K562 (cell line): ENCODE results near the gene COL6A2. TPM values are rescaled to one million over a fixed set of nuclear protein-coding genes. Genes with fewer than 3 reads are reported as not detected.
A peak's percentile ranks its signal among the peaks of the same experiment; 100 is the strongest.

Experiments used
- ATAC-seq: fragments of 200-7000 bp; cut with Tn5 transposase; 3 replicates; pipeline ENCODE4 v1.9.1; 2020; ENCODE audit warnings: moderate library complexity
- BruUV-seq: library from RNA; stranded (reverse); fragments of 400-500 nt; replicated peaks from 2 replicates; lab custom pipeline; 2021; lab: Mats Ljungman, UMichigan
- CTCF ChIA-PET: fragments of 300-600 bp; formaldehyde crosslinking; extraction: SDS; loops from one replicate; lab custom pipeline; 2021; ENCODE audit warnings: low intra/inter-chr PET ratio; lab: Yijun Ruan, JAX
- POLR2A ChIA-PET: fragments of 300-600, 350-650 bp; sonication (Branson Sonifier 250); formaldehyde crosslinking; extraction: SDS; loops from one replicate; lab custom pipeline; 2021; ENCODE audit warnings: antibody characterized with exemption, inconsistent platforms; lab: Yijun Ruan, JAX
- DNase-seq, 4 experiments: peaks; one replicate each; pipeline versions ENCODE4 v3.0.0 to v3.0.0-alpha.2; 2011 to 2018; ENCODE audit warnings: low spot score in 3 of 4, mixed read lengths in 3 of 4; ENCODE audit errors: extremely low read depth in 1 of 4
- FAIRE-seq: peaks from 2 replicates; lab custom pipeline; 2011; peaks lifted over from hg19 to GRCh38; lab: Jason Lieb, UNC
- H2AFZ ChIP-seq: 2 replicates; pipeline ENCODE4 v1.6.0; 2011; ENCODE audit warnings: low read depth, low read length, control low read depth, inconsistent platforms
- H3K27ac ChIP-seq: fragments of 200-600 bp; 3 replicates; pipeline ENCODE4 v1.8.0; 2011; ENCODE audit warnings: low read depth, mild to moderate bottlenecking, control low read depth, inconsistent platforms, low read length, moderate library complexity, mixed read lengths; ENCODE audit errors: extremely low read depth
- H3K27me3 ChIP-seq, 2 experiments: fragments of 300-600 bp in 1 of 2; 2 replicates in 1 of 2; 3 replicates in 1 of 2; pipeline versions ENCODE4 v1.6.0 to v1.8.0; 2011; ENCODE audit warnings: inconsistent platforms in 2 of 2, low read length in 2 of 2, mild to moderate bottlenecking in 1 of 2, mixed read lengths in 1 of 2, moderate library complexity in 1 of 2; ENCODE audit not compliant: control insufficient read depth in 2 of 2, insufficient read depth in 2 of 2
- H3K36me3 ChIP-seq: fragments of 300-600 bp; 3 replicates; pipeline ENCODE4 v1.8.0; 2011; ENCODE audit warnings: mild to moderate bottlenecking, low read length, inconsistent platforms; ENCODE audit not compliant: control insufficient read depth, insufficient read depth
- H3K4me1 ChIP-seq, 2 experiments: fragments of 200-600 bp in 1 of 2; replicated peaks in 1 of 2; 2 replicates in 1 of 2; 3 replicates in 1 of 2; pipeline versions ENCODE4 v1.5.1 to v1.8.0; 2011; ENCODE audit warnings: inconsistent platforms in 2 of 2, low read length in 2 of 2, mild to moderate bottlenecking in 1 of 2, mixed read lengths in 1 of 2, moderate library complexity in 1 of 2; ENCODE audit not compliant: control insufficient read depth in 2 of 2, insufficient read depth in 2 of 2
- H3K4me2 ChIP-seq: 2 replicates; pipeline ENCODE4 v1.6.1; 2011; ENCODE audit warnings: low read length, control low read depth, inconsistent platforms, mixed read lengths; ENCODE audit not compliant: insufficient read depth
- H3K4me3 ChIP-seq: fragments of 200-600 bp; sonication (generic), shearing (Covaris generic); 2 replicates; pipeline ENCODE4 v1.5.1; 2016; ENCODE audit warnings: control low read depth, inconsistent platforms
- H3K79me2 ChIP-seq: fragments of 200-600 bp; 3 replicates; pipeline ENCODE4 v1.8.0; 2011; ENCODE audit warnings: low read length, inconsistent platforms; ENCODE audit not compliant: control insufficient read depth, insufficient read depth
- H3K9ac ChIP-seq, 2 experiments: 2 replicates each; pipeline versions ENCODE4 v1.6.0 to v1.6.1; 2011; ENCODE audit warnings: low read depth in 2 of 2, low read length in 2 of 2, control low read depth in 1 of 2, inconsistent platforms in 1 of 2, mild to moderate bottlenecking in 1 of 2, mixed read lengths in 1 of 2; ENCODE audit not compliant: insufficient read depth in 1 of 2
- H3K9me1 ChIP-seq: one replicate; pipeline ENCODE4 v1.6.0; 2011; ENCODE audit warnings: inconsistent platforms, mild to moderate bottlenecking, low read length, moderate library complexity; ENCODE audit not compliant: control insufficient read depth, insufficient read depth
- H3K9me3 ChIP-seq: replicated peaks from 2 replicates; pipeline ENCODE4 v1.5.1; 2011; ENCODE audit warnings: low read depth, low read length, inconsistent platforms; ENCODE audit not compliant: control insufficient read depth, insufficient read depth
- H4K20me1 ChIP-seq: replicated peaks from 2 replicates; pipeline ENCODE4 v1.6.1; 2011; ENCODE audit warnings: low read length, inconsistent platforms, mixed read lengths; ENCODE audit not compliant: control insufficient read depth, insufficient read depth
- BHLHE40 ChIP-seq: IDR thresholded peaks from 2 replicates; pipeline ENCODE4 v1.6.1; 2011; ENCODE audit warnings: low read length, improper control_type of control experiment
- RREB1 ChIP-seq: fragments of 250-450 bp; sonication (Bioruptor Pico); IDR thresholded peaks from 2 replicates; pipeline ENCODE4 v1.4.0; 2020
- ZNF318 ChIP-seq, 2 experiments: fragments of 450-650 bp; IDR thresholded peaks; 2 replicates each; pipeline ENCODE4 v1.6.1; 2016; ENCODE audit warnings: mild to moderate bottlenecking in 2 of 2, borderline replicate concordance in 1 of 2, low read depth in 1 of 2, moderate library complexity in 1 of 2
- WGBS: fragments of 100-300 bp; shearing (Covaris generic); methylation state at CpG from one replicate; pipeline ENCODE4 v1.1.6; 2016; ENCODE audit warnings: low coverage, mixed read lengths; ENCODE audit not compliant: insufficient coverage; ENCODE audit errors: missing lambda C conversion rate; 5-methylcytosine and 5-hydroxymethylcytosine counted together
- in situ Hi-C: fragments of 300-500 bp; cut with MboI; formaldehyde crosslinking; loops from 4 replicates; pipeline ENCODE4 v1.15.0; 2018; ENCODE audit warnings: inconsistent platforms, mixed read lengths
- intact Hi-C: fragments of 100-400 bp; cut with micrococcal nuclease; formaldehyde crosslinking; loops from 2 replicates; pipeline ENCODE4 v1.14.2; 2022
- polyA plus RNA-seq, 8 experiments: library from polyadenylated mRNA; depleted of rRNA in 4 of 8; stranded (reverse) in 5 of 8; unstranded in 3 of 8; fragments of >200 nt; fragmentation: Nextera tagmentation in 2 of 8; fragmentation: Illumina TruSeq in 1 of 8; extraction: Ambion mirVana in 2 of 8; extraction: Trizol in 1 of 8; gene quantifications; 2 replicates each; pipeline versions ENCODE4 v1.2.1 to v1.2.3, GENCODE V29; 2011 to 2014; ENCODE audit warnings: inconsistent platforms in 1 of 8, missing spikeins in 1 of 8
- total RNA-seq, 7 experiments: library from RNA; depleted of rRNA in 6 of 7; stranded (reverse); fragments of >200 nt in 6 of 7; fragmentation: Illumina TruSeq in 2 of 7; extraction: Trizol in 2 of 7; gene quantifications; 2 replicates each; pipeline versions ENCODE4 v1.2.1 to v1.2.3, GENCODE V29; 2011 to 2021; ENCODE audit warnings: low replicate concordance in 1 of 7
- TF ChIP-seq, protein P1 (sequence below): sonication (generic); formaldehyde crosslinking; IDR thresholded peaks from 2 replicates; pipeline ENCODE4 v1.8.0; 2023; ENCODE audit warnings: mild to moderate bottlenecking, missing genetic modification reagents

The COL6A2 gene
- total and polyA plus RNA-seq, 9 of the 15 experiments (the other 6 are each of a cell fraction or from before 2014, with no cell fraction given) = 0.07 to 1.1 (median 0.24) TPM; not detected in 3

- Histone ChIP-seq H3K4me1 (peaks cover 0 to 31% of the 10 kb centered on the region in 2 experiments; a peak in 2 of 5 replicates), H3K36me3 (no peaks in the 10 kb centered on the region), H3K9me1 (no peaks in the 10 kb centered on the region), H3K27ac (no peak overlapping the region), H4K20me1 (peaks cover 17% of the 10 kb centered on the region; the same call in 1 of the 2 replicates), H3K79me2 (no peaks in the 10 kb centered on the region), H3K4me2 (no peak overlapping the region), H2AFZ (no peak overlapping the region), H3K9me3 (no peaks in the 10 kb centered on the region), H3K4me3 (no peak overlapping the region), H3K27me3 (peaks cover 50 to 67% of the 10 kb centered on the region in 2 experiments), H3K9ac (no peak overlapping the region)
- BruUV-seq = no TSS peak
- WGBS = 14% methylated on average over 31 of the region's 35 CpGs
- FAIRE-seq (no peak), DNase-seq (peak in 1 of 4 experiments; percentile 14), ATAC-seq (no peak)
- intact Hi-C loops = no loop called here
- in situ Hi-C loops = no loop called here
- POLR2A ChIA-PET = no interaction called here
- CTCF ChIA-PET = no interaction called here
- 0 out of 2 replicates have a peak, but pooled peaks have one; percentile 30 for TF ChIP-seq BHLHE40
- no peak for TF ChIP-seq ZNF318 (IDR thresholded peaks at IDR 0.05; ENCODE audit: borderline replicate concordance in 1 of 2, low read depth in 1 of 2)
- no peak for TF ChIP-seq RREB1
- TF ChIP-seq, protein P1, sequence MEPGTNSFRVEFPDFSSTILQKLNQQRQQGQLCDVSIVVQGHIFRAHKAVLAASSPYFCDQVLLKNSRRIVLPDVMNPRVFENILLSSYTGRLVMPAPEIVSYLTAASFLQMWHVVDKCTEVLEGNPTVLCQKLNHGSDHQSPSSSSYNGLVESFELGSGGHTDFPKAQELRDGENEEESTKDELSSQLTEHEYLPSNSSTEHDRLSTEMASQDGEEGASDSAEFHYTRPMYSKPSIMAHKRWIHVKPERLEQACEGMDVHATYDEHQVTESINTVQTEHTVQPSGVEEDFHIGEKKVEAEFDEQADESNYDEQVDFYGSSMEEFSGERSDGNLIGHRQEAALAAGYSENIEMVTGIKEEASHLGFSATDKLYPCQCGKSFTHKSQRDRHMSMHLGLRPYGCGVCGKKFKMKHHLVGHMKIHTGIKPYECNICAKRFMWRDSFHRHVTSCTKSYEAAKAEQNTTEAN = no peak
Measured at GRCh38 chr21:46082963-46083790, 14.7 kb upstream of the COL6A2 start.
